Thyroid gland (tissue), 4 donors: Measurements from ENCODE around the gene KAZN. TPM values are rescaled to one million over a fixed set of nuclear protein-coding genes. Genes with fewer than 3 reads are reported as not detected.

Experiments
- DNase-seq, 2 donors: peaks; one replicate each; pipeline ENCODE4 v3.0.0-alpha.2; 2019
- H3K27ac ChIP-seq, 3 donors: fragments of 200-600 bp; sonication (generic); 1 replicate in 2 of 3; 2 replicates in 1 of 3; pipeline ENCODE4 v1.5.1; 2016 to 2019; ENCODE audit warnings: mild to moderate bottlenecking in 1 of 3, moderate library complexity in 1 of 3
- H3K27me3 ChIP-seq: fragments of 200-600 bp; sonication (generic); one replicate; pipeline ENCODE4 v1.5.1; 2019
- H3K36me3 ChIP-seq, 2 donors: fragments of 200-600 bp; sonication (generic); one replicate each; pipeline ENCODE4 v1.5.1; 2016 to 2019
- H3K4me1 ChIP-seq, 2 donors: fragments of 200-600 bp; sonication (generic); one replicate each; pipeline ENCODE4 v1.5.1; 2017 to 2019
- H3K4me3 ChIP-seq, 3 donors: fragments of 200-600 bp; sonication (generic); replicated peaks in 1 of 3; 1 replicate in 2 of 3; 2 replicates in 1 of 3; pipeline ENCODE4 v1.5.1; 2016; ENCODE audit warnings: mild to moderate bottlenecking in 1 of 3
- H3K9me3 ChIP-seq: fragments of 200-600 bp; sonication (generic); one replicate; pipeline ENCODE4 v1.5.1; 2017
- CTCF ChIP-seq, 6 experiments: fragments of 200-600 bp in 3 of 6; fragments of 450-650 bp in 3 of 6; sonication (generic) in 3 of 6; IDR thresholded peaks; one replicate each; pipeline ENCODE4 v1.5.1; 2016 to 2019; ENCODE audit warnings: antibody characterized with exemption in 6 of 6, mild to moderate bottlenecking in 2 of 6, inconsistent platforms in 1 of 6, moderate library complexity in 1 of 6
- POLR2A ChIP-seq, 2 donors: fragments of 450-650 bp; IDR thresholded peaks; one replicate each; pipeline ENCODE4 v1.6.1; 2017; ENCODE audit warnings: antibody characterized with exemption in 2 of 2, mild to moderate bottlenecking in 2 of 2, moderate library complexity in 1 of 2
- WGBS, 2 donors: methylation state at CpG; one replicate each; pipeline ENCODE4 v1.1.5; 2017; 5-methylcytosine and 5-hydroxymethylcytosine counted together
- intact Hi-C: fragments of 100-400 bp; cut with DNase I; formaldehyde crosslinking; loops from one replicate; pipeline ENCODE4 v1.15.1; 2023
- total RNA-seq, 4 donors: library from RNA; depleted of rRNA; stranded (reverse); fragments of >200 nt; gene quantifications; one replicate each; pipeline ENCODE4 v1.2.3, GENCODE V29; 2016

Gene KAZN
- total RNA-seq, 4 donors from 2014 or later: 14.8 to 28.6 (median 18.2) TPM

GRCh38 chr1:15018767-15019166, 420.3 kb downstream of the KAZN start:
- TF ChIP-seq CTCF (IDR thresholded peaks at IDR 0.05) (no peak), POLR2A (IDR thresholded peaks at IDR 0.05) (no peak)
- Histone ChIP-seq H3K36me3 (no peaks in the 10 kb centered on the region), H3K9me3 (no peaks in the 10 kb centered on the region), H3K4me3 (no peak overlapping the region), H3K4me1 (peaks cover 0 to 12% of the 10 kb centered on the region in 2 donors), H3K27ac (no peak overlapping the region), H3K27me3 (no peaks in the 10 kb centered on the region)
- WGBS, 2 donors: 91 to 100% methylated on average over 4 of the region's 4 CpGs
- intact Hi-C loops: no loop called here
- DNase-seq: no peak

GRCh38 chr1:15020943-15021745, 422.7 kb downstream of the KAZN start:
- no peak overlapping the region for H3K4me3 ChIP-seq
- H3K27me3 ChIP-seq: no peaks in the 10 kb centered on the region
- DNase-seq: no peak
- H3K4me1 ChIP-seq: peaks cover 0 to 12% of the 10 kb centered on the region in 2 donors
- no peak overlapping the region for H3K27ac ChIP-seq
- no peaks in the 10 kb centered on the region for H3K36me3 ChIP-seq
- H3K9me3 ChIP-seq: no peaks in the 10 kb centered on the region
- TF ChIP-seq POLR2A (IDR thresholded peaks at IDR 0.05) (no peak), CTCF (IDR thresholded peaks at IDR 0.05) (no peak)
- intact Hi-C loops: no loop called here
- WGBS, 2 donors: 64 to 75% methylated on average over 16 to 18 of the region's 18 CpGs

GRCh38 chr1:15022048-15022447, 423.6 kb downstream of the KAZN start:
- 90 to 92% methylated on average over 10 of the region's 10 CpGs for WGBS, 2 donors
- H3K36me3 ChIP-seq: no peaks in the 10 kb centered on the region
- H3K9me3 ChIP-seq: no peaks in the 10 kb centered on the region
- H3K4me1 ChIP-seq: peaks cover 0 to 12% of the 10 kb centered on the region in 2 donors
- intact Hi-C loops: no loop called here
- no peak overlapping the region for H3K27ac ChIP-seq
- no peak for TF ChIP-seq POLR2A (IDR thresholded peaks at IDR 0.05)
- no peak for TF ChIP-seq CTCF (IDR thresholded peaks at IDR 0.05)
- no peak overlapping the region for H3K4me3 ChIP-seq
- DNase-seq: no peak
- H3K27me3 ChIP-seq: no peaks in the 10 kb centered on the region

- Histone ChIP-seq H3K36me3 (no peaks in the 10 kb centered on the region), H3K27me3 (no peaks in the 10 kb centered on the region), H3K4me1 (peaks cover 9 to 22% of the 10 kb centered on the region in 2 donors), H3K9me3 (no peaks in the 10 kb centered on the region), H3K27ac (no peak overlapping the region), H3K4me3 (no peak overlapping the region)
- 55 to 57% methylated on average over 5 of the region's 5 CpGs for WGBS, 2 donors
- TF ChIP-seq CTCF (IDR thresholded peaks at IDR 0.05) (no peak), POLR2A (IDR thresholded peaks at IDR 0.05) (no peak)
- DNase-seq: no peak
- intact Hi-C loops: no loop called here
Measured at GRCh38 chr1:15023205-15023604, 424.7 kb downstream of the KAZN start.

- Histone ChIP-seq H3K27ac (no peak overlapping the region), H3K27me3 (no peaks in the 10 kb centered on the region)
- 88 to 89% methylated on average over 8 of the region's 8 CpGs for WGBS, 2 donors
Measured at GRCh38 chr1:15023976-15024375, 425.5 kb downstream of the KAZN start.

More at GRCh38 chr1:15023976-15024375, 425.5 kb downstream of the KAZN start:
- Histone ChIP-seq H3K4me1 (peaks cover 16 to 30% of the 10 kb centered on the region in 2 donors), H3K9me3 (no peaks in the 10 kb centered on the region), H3K4me3 (no peak overlapping the region), H3K36me3 (no peaks in the 10 kb centered on the region)
- no peak for TF ChIP-seq CTCF (IDR thresholded peaks at IDR 0.05)
- intact Hi-C loops: no loop called here
- no peak for DNase-seq
